Fibroblast of skin of right biceps (primary cell): Measurements from ENCODE around the gene UROS.
A peak's percentile ranks its signal among the peaks of the same experiment; 100 is the strongest.

ENCODE experiments used
- DNase-seq: peaks from one replicate; pipeline ENCODE4 v3.0.0-alpha.2; 2013

The UROS gene

DNA sequence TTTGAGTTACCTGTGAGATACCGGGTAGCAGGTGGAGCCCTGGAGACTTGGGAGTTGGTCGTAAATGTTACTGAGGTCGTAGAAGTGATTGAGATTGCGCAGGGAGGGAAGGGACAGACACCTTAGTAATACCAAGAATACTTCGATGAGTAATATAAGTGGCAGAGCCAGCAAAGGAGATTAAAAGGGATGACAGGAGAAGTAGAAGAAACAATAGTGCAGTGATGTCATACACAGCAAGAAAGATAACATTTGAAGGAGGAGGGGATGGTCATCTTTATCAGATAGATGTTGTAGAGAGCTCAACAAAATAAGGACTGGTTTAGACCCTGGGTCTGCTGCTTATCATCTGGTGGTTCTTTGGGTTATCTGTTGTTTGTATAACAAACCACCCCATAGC, 5.3 kb upstream of the UROS start:
- DNase-seq, result no peak

DNA sequence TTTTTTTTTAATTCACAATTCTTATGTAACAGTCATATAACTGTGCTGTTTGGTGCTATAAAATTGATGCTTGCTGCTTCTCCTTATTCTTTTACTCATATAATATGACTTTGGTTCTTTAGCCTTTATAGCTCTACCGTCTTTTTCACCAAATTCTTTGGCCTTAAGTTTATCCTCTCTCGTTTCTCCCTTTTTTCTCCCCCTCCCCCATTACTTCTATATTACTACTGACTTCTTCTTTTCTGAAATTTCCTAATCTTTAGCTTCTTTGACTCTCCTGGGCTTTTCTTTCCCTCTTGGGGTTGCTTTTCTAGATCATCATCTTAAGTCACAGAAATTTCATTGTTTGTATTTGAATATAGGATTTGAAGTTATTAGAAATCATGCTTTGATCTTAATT, 4.1 kb upstream of the UROS start:
- DNase-seq, result no peak

DNA sequence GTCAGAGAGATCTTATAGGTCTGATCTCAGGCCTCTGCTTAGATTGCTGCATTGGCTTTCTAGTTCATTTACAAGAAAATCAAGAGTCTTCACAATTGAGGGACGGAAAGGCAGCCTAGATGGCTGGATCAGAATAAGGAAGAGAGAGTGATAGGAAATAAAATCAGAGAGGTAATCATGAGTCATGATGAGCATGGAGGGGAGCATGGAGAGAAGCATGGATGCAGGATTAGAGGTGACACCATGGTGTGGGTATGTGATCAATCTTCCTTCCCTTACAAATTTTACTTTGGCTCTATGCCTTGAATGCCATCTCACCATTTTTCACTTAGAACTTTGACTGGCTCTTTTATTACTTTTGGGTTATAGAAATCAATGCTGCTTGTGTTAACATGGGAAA, 1.7 kb upstream of the UROS start:
- DNase-seq, result peak; percentile 60

DNA sequence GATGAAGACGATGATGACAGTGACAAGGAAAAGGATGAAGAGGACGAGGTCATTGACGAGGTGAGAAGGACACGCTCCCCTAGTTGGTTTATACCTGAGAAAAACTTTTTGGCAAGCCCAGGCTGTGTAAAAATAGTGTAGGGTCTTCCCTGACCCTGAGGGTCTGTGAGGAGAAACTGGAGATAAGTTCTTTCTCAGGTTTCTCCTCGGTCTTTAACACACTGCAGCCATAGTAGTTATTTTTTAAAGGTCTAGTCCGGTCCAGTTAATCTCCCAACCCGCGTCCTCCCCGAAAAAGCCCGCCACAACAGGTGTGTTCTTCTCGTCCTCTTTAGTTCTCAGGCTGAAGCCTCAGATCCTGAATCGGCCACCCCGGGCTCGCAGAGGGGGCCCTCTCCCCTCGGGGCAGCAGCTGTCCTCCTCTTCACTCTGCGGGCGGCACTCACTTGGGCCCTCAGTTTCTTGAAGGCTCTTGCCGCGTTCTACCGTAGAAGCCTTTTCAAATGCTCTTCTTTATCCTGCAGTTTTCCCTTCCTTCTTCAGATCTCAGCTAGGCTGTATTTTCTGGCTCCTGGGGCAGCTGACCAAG, 699 bp upstream of the UROS start:
- DNase-seq, result peak; percentile 2

DNA sequence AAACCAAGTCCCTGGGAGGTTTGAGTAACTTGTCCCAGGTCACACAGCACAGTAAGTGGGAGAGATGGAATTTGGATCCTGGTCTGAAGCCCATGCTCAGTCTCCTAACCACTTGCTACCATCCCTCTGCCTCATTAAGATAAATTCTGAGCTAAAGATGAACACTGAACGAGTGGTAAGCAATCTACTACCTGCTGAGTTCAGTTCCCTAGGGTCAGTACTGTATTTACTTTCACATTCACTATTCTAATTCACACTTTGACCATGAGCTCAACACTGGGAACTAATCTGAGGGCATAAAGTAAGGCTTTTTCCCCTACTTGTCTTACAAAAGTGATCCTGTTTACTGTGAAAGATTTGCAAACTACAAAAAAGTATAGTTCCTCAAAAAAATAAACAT, 2.4 kb downstream of the UROS start:
- DNase-seq, result no peak

DNA sequence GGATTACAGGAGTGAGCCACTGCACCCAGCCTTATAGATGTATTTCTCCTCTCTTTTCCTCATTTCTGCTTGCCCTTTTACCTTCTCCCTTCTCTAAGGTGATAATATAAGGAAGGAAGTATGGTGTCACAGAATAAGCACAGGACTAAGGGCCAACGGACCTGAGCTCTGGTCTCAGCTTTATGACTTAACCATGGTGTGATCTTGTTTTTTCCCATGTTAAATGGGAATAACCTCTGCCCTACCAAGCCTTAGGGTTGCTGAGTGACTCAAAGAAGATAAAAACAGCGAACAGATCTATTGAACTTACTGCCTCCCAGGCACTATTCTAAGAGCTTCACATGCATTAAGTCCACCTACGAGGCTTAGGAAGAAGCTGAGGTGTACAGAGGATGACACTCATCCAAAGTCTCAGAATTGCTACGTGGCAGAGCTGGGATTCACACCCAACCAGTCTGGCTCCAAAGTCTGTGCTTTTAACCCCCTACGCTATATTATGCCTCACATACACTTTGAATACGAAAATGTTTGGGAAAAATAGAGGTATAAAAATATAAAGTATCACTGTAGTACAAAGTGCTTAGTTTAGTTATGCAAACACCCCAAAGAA, 5.6 kb downstream of the UROS start:
- no peak for DNase-seq

DNA sequence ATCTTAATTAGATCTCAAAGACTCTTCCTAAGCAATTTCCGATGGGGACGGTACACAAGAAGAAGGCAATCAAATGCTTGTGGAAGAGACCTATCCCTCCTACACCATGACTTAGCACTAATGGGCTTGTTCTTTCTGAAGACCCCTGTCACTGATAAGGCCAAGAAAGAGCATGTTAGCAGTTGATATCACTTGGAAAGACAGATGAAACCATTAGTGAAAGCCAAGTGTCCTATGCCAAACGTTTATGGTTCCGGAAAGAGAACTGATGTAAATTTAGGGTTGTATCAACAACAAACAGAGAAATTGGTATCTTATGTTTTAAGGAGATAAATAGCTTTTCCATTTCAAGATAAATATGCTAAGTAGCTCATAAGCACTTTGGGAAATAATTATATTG, 6.5 kb downstream of the UROS start:
- DNase-seq, result no peak

DNA sequence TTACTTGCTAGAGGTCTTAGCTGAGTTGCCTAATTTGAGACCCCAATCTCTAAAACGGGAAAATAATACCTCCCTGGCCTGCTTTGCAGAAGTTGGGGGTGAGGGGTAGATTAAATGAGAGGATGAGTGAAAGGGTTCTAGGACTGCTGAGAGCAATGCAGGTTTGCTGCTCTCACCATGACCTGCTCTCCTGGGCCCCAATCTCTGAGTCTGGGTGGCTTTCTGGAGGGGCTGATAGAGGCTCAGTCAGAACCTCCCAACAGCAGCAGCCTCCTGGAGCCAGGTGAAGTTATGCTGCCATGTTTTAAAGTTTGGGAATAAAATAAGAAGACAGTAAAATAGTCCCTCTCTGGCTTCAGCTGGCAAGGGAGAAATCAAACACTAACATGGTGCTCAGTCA, 7.3 kb downstream of the UROS start:
- no peak for DNase-seq

DNA sequence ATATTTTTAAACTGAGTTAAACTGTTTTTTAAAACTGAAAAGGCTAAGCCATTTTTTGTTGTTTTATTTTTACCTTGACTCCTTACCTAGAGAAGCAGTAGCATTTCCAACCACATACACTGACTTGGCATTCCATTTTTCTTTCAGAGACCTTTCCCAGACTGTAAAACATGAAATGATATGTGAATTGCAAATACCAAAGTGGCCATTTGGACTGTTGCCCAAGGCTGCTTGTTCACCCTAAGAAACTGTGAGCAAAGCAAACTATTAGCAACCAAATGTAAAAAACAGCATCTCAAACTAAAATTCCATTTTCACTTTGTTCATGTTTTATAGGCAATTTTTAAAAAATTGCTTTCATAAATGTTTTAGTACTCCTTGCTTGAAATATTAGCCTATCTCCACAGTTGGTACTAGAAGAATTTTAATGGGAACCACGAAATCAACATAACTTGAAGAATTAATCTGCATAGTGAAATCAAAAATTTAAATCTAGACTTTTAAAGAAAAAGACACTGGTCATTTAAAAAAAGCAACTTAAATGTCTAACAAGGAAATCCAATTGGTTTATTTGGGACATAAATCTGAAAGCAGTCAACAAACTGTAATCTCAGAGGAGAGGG, 10.8 kb downstream of the UROS start:
- peak; percentile 70 for DNase-seq

DNA sequence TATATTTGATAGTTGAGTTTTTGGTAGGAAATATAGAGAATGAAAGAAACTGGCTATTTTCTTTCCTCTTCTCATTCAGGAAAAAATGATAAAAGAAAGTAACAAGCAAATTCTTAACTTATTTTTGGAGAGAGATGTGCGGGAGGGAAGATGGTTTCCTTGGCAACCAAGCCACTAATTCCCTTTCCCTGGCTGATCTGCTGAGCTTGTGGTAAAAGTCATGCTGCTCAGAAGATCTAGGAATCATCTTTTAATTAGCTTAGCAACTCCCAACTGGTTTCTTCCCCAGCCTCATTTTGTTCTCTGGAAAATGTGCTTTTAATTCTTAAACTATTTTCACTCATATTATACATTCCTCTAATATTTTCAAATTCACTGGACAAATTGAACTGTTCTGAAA, 11.8 kb downstream of the UROS start:
- peak; percentile 59 for DNase-seq

DNA sequence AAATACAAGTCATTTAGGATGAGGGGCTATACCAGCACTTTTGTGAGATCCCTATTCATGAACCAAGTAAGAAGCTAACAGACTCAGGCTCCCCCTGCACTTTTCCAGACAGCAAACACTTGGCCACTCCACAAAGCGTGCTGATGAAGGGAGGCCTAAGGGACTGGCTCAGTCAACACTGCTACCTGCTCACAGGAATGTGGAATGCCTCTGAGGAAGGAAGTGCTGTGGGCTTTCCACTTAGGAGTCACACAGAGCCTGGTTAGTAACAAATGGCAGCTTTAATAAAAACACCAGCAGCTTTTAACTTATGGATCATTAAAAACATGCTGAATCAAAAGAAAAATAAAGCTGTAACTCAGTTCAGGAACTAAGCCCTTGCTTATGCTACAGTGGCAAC, 15.0 kb downstream of the UROS start:
- DNase-seq, result no peak

DNA sequence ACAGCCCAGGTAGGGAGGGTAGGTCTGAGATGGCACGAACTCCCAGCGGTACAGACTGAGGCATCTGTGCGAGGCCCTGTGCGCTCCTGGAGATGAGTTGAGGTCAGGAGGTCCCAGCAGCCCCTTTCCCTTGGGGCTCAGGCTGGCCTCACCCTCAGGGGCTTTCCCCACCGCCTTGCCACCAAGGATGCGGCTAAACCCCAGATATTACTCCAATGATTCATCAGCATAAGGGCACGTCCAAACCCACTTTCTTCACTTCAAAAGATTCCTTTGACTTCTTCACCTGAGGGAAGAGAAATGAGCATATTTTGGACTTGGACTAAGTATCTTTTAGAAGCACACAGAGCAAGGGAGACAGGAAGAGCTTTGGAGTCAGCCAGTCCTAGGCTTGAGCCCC, 20.3 kb downstream of the UROS start:
- DNase-seq, result no peak

DNA sequence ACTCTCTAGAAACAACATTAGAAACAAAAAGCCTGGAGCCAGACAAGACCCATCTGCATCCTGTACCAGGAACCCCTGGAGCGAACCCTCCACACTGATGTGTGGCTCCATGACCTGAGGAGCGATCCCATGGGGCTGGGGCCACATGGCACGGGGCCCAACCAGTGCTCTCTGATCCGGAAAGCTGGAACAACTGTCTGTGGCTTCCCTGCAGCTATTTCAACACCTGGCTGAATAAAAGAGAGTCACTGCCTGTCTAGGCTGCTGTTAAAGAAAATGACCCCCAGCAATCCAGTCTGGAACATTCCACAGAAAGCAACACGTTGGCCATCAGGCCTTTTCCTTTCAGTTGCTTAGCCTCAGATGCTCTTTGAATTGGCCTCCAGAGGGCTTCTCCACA, 20.9 kb downstream of the UROS start:
- no peak for DNase-seq

DNA sequence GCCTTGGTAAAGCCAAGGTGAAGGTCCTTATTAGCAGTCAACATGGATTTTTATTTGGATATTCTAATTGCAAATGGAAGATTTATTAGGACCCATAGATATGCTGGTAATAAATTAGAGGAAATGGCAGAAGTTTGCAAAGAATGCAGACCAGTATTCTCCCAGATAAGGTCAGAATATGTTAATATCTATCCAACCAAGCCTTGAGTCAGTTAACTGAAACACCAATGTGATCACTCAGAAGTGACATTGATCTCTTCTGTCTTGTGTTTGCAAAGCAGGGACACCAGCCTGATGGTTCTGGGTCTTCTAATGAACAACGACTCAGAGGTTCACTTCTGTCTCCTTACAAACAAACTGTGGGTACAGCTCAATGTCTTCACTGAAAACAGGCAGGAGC, 21.5 kb downstream of the UROS start:
- no peak for DNase-seq

DNA sequence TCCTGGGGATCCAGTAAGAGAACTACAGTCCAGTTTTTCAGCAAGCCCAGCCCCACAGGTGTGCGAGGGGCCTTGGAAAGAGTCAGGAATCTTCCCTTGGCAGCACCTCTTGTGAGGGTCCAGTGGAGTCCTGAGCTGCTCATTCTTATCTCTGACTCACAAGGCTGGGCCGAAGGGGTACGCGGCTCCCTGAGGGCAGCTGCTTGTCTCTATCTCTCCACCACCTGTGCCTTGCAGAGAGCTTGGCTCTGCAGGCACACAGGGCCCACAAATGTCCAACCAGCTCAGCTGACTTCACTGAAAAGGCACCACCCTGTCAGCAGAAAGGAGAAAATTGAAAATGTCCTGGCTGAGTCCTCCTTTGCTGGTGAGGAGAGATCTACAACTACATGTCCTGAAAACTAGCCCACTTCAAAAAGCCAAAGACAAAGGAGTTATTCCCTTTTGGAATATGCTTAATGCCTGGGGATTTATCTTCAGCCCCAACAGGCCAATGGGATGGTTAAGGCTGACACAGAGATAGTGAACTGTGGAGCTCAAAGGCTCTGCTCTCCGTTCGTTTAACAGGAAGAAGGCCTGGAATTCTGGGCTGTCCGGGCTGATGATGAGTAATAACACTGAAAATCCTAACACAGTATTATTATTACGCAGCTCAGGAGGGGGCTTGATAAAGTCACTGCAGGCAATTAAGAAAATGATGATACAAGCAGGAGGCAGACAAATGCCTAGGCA, 23.4 kb downstream of the UROS start:
- no peak for DNase-seq

DNA sequence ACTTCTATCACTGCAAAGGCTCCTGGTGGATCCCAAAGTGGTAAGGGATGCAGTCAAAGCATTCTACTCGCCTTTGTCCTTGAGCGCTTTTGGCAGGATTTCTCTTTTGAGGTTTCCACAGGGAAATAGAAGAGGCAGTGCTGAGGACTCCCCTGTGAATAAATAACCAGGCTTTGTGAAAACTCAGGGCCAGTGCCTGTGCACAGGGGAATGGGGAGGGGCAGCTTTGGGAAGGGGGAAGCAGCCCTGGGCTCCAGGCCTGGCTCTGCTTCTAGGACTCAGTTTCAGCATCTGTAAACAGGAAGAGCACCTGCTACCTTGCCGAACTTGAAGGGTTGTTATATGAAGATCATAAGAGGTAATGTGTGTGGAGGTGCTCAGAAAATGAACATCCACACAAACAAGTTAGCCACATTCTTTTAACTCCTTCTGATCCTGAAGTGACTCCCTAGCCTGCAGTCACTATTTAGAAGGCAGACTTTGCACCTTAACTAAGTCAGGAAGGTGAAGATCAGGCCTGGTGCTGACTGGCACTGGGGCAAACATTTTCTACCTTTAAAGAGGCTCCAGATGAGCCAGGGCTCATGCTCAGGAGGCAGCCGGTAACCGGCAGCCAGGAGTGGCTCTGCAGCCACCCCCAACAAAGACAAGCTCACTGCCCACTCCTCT, 24.9 kb downstream of the UROS start:
- DNase-seq, result no peak

DNA sequence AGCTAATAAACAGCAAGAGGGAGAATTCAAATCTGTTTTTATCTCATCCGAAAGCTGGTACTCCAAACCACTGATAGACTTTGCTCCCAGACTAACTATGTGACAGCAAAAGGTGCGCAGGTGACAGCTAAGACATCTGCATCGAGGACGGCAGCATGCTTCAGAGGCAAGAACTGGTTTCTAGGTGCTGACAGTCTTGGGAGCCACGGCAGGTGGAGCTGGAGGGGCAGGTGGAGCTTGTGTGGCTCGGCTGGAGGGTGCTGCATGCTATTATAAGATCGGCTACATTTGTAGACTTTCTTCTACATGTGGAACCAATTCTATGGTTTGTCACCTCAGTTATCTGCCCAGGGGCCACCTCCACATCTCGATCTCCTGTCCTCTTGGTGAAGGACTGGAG, 25.6 kb downstream of the UROS start:
- no peak for DNase-seq

DNA sequence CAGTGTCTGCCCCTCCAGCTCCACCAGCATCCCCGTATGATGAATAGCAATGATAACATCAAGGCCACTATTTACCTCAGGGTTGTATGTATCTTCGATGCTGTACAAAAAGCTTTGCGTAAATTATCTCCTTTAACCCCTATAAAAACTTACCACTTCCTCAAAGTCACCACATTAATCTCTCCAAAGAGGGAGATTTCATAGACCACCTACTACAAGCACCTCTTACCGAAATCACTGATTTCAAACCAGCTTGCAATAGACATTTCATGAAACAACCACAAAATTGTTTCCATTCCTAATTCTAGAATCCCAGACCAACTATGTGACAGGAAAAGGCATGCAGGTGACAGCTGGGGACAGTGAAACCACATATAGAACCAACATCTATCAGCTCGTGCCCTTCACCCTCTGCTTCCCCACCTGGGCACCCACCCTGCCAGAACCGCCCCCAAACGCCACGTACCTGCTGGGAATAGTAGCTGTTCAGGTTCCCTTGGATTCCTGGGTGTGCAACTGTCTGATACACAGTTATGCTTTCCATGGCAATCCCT, 27.3 kb downstream of the UROS start:
- no peak for DNase-seq

DNA sequence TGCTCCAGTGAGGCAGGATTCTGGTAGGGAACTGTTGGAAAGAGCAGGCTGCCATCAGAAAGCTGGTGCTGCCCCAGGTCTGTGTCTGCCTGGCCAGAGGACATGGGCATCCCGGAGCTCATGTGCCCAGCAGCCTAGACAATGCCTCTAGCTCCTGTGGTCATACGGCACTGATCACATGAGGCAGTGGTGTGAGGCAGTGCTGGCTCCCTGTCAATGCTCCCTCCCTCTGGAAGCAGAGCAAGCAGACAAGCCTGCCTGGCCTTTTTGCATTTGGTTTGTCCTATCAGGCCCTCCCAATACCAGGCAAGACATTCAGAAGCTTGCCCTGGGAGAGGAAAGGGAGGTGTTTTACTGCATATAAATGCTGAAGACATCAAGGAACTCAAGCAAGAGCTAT, 27.9 kb downstream of the UROS start:
- no peak for DNase-seq

DNA sequence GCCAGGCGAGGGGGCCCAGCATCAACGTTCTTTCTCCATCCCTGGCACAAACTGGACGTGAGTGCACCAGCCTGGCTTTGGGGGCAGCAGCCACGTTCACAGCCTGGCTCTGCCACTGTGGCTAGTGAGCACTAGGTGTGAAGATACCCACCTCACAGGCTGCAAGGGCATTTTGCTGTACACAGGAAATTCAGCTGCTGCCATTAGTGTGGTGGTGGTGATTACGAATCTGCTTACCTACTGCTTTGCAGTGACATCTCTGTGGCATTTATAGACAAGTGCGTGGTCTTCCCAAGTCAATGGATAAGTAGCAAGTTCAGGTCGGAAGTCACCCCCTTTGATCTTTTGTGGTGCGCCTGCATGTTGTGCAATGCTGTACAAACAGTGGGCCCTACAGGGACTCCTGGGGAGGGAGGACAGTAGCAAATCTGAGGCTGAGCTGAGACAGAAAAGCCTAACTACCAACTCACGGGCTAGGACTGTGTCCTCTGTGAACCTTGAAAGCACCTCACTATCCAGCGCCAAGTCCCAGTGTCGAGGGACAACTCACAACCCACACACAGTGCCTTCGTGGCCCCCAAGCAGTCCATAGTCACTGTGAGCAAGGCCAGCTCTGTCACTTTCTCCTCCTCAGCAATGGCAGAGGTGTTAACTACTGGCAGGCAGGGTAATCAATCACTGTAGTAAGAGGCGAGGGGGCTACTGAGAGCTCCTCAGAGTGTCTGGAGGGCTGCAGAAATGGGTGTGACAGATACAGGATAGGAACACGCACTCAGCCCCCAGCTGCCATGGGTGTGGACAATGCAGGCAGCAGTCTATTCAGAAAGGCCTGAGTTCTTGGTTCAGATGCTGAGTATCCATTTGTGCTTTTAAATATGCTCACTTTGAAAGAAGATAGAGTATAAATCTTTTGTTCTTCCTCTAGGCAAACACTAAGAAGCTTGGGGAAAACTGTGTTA, 30.4 kb downstream of the UROS start:
- DNase-seq, result no peak

DNA sequence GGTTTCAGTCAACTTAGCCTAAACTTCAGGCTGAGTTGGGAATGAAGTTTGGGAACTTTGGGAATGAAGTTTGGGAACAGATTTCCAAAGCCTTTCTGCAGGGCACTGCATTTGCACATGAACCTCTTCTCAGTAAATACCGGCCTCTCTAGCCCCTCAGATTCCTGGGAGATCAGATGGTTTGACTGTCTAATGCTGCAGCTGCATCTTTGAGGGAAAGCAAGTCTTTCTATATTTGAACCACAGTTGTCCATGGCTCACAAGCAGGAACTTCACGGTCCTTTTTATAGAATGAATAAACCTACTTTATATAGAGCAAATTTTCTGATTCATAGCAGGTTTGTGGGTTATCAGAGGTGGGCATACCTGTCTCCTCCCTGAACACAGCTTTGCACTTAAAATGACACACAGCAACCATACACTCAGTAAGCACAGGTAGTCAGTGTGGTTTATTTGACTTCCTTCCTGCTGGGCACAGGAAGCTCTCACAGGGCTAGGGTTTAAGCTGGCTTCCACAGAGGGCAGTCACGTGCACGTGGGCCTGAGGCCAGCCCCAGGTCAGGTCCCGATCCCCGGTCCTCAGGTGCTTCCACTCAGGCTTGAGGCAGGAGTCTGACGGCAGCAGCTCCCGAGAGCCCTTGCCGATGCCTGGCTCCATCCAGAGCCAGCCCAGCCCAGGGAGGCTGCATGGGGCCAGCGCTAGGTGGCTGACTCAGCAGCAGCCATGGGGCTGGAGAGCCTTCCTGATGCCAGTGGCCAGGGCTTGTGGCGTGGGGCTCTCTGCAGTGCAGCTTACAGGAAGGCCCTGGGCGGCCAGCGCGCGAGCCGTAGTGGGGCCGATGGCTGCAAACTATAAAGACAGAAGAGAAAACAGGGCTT, 34.7 kb downstream of the UROS start:
- DNase-seq, result no peak
